D721Med (cell line): ENCODE measurements around the gene MAIP1.

Source experiments
- DNase-seq: peaks from one replicate; pipeline ENCODE4 v3.0.0; 2011; ENCODE audit warnings: low spot score; ENCODE audit not compliant: insufficient read length
- FAIRE-seq: peaks from 2 replicates; lab custom pipeline; 2011; peaks lifted over from hg19 to GRCh38; lab: Jason Lieb, UNC
- TF ChIP-seq, protein P1 (sequence below): IDR thresholded peaks from 2 replicates; pipeline ENCODE4 v1.5.1; 2012; ENCODE audit warnings: mild to moderate bottlenecking, control low read depth; ENCODE audit not compliant: insufficient read depth; ENCODE audit errors: missing control alignments

MAIP1 gene

DNA sequence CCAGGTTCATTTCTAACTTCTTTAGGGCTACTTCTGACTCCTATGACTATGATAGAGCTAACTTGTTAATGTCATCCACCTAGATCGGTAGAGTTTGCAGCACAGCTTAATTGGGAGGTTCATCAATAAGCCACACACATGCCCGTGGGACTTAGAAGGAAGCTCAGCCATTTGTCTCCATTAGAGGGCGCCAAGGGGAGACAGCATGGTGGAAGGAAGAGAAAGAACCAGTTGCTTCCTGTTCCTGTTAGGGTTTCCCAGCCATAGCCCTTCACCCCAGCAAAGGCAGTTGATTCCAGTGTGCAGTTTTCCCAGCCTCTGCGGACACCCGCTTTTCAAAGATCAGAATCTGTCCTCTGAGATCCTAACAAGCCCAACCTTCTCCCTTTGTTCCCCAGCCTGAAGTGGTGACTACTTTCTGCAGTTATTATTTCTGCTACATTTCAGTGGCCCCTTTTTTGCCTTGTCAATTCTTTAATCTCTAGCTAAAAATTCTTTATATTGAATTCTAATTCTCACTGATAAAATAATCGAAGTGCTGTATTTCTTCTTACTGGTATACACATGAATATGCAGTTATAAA, 30.3 kb downstream of the MAIP1 start:
- DNase-seq (no peak), FAIRE-seq (no peak)
- TF ChIP-seq, protein P1, sequence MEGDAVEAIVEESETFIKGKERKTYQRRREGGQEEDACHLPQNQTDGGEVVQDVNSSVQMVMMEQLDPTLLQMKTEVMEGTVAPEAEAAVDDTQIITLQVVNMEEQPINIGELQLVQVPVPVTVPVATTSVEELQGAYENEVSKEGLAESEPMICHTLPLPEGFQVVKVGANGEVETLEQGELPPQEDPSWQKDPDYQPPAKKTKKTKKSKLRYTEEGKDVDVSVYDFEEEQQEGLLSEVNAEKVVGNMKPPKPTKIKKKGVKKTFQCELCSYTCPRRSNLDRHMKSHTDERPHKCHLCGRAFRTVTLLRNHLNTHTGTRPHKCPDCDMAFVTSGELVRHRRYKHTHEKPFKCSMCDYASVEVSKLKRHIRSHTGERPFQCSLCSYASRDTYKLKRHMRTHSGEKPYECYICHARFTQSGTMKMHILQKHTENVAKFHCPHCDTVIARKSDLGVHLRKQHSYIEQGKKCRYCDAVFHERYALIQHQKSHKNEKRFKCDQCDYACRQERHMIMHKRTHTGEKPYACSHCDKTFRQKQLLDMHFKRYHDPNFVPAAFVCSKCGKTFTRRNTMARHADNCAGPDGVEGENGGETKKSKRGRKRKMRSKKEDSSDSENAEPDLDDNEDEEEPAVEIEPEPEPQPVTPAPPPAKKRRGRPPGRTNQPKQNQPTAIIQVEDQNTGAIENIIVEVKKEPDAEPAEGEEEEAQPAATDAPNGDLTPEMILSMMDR: peak; percentile 82

DNA sequence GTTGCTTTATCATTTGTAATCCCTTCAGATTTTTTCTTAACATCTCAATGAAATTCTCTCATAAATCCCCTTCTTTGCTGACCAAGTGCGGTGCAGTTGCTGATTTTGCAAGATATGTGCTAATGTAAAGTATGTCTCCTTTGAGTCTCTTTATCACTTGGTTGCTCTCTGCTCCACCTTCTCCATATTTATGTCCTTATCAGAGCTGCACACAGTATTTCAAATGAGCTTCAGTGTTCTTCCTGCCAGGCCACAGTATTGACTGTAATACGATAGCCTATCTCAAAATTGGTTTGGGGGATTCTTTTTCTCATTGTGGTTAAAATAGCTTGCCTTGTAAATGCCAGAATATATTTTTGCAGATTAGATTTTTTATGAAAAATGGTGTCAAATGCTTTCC, 32.2 kb downstream of the MAIP1 start:
- FAIRE-seq (no peak), DNase-seq (no peak)
- TF ChIP-seq, protein P1: no peak

DNA sequence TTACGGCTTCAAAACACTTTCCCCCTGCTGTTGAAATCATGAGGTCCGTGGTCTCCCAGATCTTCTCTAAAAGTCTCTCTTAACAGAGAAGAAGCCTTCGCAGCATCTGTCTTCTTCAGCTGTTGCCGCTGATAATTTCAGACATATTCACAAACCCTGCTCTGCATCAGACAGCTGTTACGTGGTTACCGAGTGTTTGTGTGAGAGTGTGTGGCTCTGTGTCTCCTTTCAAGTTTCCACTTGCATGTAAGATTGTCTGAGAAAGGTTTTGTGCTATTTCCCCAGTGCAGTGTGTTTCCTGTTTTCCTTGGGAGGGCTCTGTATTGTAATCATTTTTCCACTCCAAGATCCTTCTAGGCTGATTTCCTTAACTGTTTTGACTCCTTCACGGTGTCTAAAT, 32.8 kb downstream of the MAIP1 start:
- TF ChIP-seq, protein P1: no peak
- DNase-seq (no peak), FAIRE-seq (no peak)

GRCh38 chr2:199989822-199990221, 34.4 kb downstream of the MAIP1 start:
- FAIRE-seq (no peak), DNase-seq (no peak)
- TF ChIP-seq, protein P1: no peak

GRCh38 chr2:199991691-199992090, 36.3 kb downstream of the MAIP1 start:
- FAIRE-seq: no peak
- DNase-seq: no peak
- TF ChIP-seq, protein P1: no peak

DNA sequence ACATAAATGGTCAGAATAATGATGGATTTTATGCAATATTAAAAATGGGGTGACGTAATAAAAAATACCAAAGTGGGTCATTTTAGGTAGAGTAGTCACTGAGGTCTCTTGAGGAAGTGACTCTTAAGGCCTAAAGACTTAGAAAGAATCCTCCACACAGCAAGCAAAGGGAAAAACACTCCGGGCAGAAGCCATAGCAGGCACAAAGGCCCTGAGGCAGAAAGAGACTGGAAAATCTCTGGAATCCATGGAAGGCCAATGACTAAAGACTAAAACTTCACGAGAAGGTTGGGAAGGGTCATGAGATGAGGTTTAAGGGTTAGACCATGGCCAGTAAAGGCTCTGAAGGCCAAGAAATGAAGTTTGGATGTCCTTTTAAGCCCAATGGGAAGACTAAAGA, 36.9 kb downstream of the MAIP1 start:
- DNase-seq: no peak
- no peak for FAIRE-seq
- TF ChIP-seq, protein P1: no peak

GRCh38 chr2:199994371-199994770, 39.0 kb downstream of the MAIP1 start:
- no peak for DNase-seq
- FAIRE-seq: no peak
- TF ChIP-seq, protein P1: no peak
